GM21825 (cell line): Measurements from ENCODE around the gene B4GALT3.

Source experiments
- ATAC-seq: cut with Tn5 transposase; IDR thresholded peaks from one replicate; pipeline ENCODE4 v1.9.1; 2021; ENCODE audit warnings: mild to moderate bottlenecking, moderate library complexity; ENCODE audit not compliant: unreplicated experiment

The B4GALT3 gene

DNA sequence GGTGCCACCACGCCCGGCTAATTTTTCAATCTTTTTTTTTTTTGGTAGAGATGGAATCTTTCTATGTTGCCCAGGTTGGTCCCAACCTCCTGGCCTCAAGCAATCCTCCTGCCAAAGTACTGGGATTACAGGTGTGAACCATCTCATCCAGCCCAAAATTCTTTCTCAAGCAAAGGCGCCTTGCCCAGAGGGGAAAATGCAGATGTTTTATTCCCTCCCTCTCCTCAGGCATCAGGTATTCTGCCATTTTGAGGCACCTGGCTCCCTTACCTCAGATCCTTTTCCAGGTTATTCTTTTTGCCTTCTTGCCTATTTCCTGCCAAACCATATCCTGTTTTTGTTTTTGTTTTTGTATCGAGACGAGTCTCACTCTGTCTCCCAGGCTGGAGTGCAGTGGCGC is 11.1 kb upstream of the B4GALT3 start:
- ATAC-seq, result no peak

DNA sequence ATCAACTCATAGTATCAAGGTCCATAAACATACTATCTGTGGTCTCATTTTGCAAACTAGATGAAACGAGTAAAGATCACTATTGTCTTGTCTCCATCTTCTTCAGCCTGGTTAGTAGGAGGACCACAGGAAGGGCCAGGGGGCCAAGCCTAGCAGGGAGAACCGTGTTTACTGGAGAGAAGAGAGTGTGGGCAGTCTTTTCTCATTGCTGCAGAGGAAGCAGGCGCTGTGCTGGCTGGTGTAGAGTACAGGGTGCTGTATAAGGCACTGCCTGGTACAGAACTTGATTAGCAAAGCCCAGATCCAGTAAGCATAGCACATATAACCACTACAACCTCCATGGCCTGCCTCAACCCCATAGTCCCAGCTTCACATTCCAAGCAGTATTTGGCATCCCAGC is 10.0 kb upstream of the B4GALT3 start:
- no peak for ATAC-seq

GRCh38 chr1:161185732-161186311 is 8.5 kb upstream of the B4GALT3 start:
- ATAC-seq, result peak; percentile 26

GRCh38 chr1:161185282-161185682 is 8.0 kb upstream of the B4GALT3 start:
- ATAC-seq, result peak; percentile 60

GRCh38 chr1:161182214-161182613 is 4.9 kb upstream of the B4GALT3 start:
- ATAC-seq, result peak; percentile 48

GRCh38 chr1:161180639-161181038 is 3.3 kb upstream of the B4GALT3 start:
- no peak for ATAC-seq

DNA sequence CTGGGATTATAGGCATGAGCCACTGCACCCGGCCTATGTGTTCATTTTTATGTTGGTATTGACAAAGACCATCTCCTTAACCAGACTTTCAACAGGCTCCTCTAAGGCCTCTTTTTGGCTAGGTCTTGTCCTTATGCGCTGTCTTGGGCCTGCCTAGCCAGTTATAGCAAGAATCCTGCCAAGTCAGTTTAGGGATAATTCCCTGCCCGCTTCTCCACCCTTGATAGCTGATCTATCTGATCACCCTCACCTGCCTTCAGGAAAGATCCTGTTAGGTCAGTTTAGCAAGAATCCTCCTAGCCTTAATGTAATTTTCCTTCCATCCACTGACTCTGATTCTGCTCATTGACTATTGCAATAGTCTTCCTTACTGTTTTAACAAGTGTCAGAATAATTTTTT is 2.4 kb upstream of the B4GALT3 start:
- no peak for ATAC-seq

GRCh38 chr1:161177936-161178244 is 583 bp upstream of the B4GALT3 start:
- ATAC-seq, result no peak

DNA sequence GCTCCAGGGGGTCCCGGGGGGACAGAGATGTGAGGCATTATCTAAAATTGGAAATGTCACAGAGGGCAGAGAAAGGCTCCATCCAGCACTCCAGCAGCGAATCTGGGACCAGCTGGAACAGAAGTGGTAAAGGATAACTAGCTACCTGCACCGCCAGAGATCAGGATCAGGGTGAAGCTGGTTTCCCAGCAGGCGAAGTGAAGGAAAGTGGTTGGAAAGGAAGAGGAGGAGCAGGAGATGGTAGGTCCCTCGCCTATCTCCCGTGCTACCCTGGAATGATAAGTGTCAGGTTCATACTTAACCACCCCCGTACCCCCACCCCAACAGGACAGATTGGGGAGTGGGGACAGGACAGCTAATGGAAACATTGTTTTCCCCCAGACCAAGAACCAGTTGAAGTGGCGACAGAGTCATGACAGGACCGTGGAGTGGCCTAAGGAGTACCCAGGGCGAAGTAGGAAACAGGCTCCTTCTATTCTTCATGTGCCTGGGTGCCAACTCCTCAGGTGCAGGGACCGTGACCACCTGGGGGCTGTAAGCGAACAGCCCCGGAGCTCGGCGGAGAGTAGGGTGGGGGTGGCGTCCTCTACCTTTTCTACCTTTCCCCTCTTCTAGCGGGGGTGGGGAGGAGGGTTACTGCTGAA is 717 bp downstream of the B4GALT3 start:
- no peak for ATAC-seq

- ATAC-seq, result no peak
These were observed 1.4 kb downstream of the B4GALT3 start for GRCh38 chr1:161175771-161176453.

DNA sequence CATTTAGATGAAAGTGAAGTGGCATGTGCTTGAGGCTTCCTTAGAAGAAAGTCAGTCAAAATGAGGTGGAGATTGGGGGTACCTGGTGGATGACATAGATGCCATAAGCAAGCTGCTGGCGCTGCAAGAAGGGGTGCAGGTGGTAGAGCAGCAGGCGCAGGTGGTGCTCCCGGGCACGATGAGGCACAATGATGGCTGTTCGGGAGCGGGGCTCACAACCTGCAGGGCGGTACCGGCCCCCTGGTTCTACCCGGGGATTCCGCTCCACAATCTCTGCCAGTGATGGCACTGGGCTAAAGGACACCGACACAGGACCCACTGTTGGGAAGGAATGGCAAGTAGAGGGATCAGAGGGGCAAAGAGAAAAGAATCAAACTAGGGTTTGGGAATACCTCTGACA is 2.4 kb downstream of the B4GALT3 start:
- no peak for ATAC-seq

GRCh38 chr1:161173711-161174110 is 3.6 kb downstream of the B4GALT3 start:
- ATAC-seq, result no peak

DNA sequence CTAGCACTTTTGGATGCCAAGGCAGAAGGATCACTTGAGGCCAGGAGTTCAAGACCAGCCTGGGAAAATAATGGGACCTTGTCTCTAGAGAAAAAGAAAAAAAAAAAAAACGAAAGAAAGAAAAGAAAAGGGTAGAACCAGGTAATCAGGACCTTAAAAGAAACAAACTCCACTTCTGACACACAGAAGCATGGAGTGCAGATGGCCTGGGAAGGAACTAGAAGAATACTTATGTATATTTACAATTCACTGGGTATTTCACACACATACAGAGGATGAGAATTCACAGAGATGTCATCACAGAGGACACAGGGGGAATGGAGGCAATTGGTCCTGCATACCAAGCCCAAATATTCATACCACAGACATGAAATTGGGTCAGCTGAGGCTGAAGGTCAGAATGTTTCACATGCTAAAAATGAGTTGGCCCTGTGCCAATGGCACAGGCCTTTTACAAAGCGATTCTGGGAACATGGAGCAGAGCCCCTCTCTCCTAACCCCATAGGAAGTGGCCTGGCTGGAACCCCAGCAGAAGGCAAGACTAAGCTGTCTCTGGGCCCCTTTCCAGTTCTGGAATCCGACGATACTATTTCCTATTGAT is 4.4 kb downstream of the B4GALT3 start:
- no peak for ATAC-seq

- no peak for ATAC-seq
These were observed 5.0 kb downstream of the B4GALT3 start for GRCh38 chr1:161172349-161172748.

DNA sequence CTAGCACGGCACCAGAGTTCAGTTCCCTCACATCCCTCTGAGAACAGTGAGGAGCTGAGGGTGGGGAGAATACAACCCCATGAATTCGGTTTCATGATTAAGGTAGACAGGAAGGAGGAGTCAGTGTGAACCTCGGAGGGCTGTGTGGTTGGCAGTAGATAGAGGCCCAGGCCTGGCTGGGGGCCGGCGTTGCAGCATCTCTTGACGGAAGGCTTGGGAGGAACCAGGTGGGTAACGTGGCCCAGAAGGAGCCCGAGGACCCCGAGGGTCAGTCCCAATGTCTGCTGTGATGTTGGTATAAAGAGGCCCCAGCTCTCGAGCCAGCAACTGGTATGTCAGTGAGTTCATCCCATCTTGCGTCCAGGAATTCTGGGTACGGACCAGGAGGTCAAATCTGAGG is 5.6 kb downstream of the B4GALT3 start:
- no peak for ATAC-seq

- no peak for ATAC-seq
These were observed 6.1 kb downstream of the B4GALT3 start for GRCh38 chr1:161171191-161171590.

GRCh38 chr1:161168906-161169305 is 8.4 kb downstream of the B4GALT3 start:
- no peak for ATAC-seq

DNA sequence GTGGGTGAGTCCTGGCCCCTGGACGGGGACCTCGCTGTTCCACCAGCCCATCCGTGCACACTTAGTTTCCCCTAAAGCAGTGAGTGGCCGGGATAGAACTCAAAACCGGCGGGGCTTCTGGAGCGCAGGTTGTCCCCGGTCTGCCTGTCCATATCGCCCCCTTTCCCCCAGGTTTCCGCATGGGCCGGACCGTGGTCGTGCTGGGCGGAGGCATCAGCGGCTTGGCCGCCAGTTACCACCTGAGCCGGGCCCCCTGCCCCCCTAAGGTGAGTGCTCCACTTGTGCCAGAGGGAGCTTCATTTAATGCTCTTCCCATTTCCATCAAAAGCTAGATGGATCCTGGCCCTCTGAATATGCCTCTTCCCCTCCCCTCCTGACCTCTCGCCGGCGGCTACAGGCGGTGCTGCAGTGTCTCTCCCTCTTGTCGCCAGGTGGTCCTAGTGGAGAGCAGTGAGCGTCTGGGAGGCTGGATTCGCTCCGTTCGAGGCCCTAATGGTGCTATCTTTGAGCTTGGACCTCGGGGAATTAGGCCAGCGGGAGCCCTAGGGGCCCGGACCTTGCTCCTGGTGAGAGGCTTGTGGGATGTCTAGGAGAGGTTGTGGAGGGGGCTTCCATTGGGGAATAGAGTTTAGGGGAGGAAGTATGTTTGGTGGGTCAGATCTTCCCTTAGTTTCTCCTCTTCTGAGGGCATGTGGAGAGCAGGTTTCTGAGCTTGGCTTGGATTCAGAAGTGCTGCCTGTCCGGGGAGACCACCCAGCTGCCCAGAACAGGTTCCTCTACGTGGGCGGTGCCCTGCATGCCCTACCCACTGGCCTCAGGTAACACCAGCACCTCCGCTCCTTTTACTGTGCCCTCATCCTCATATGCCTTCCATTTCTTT is 10.4 kb downstream of the B4GALT3 start:
- peak; percentile 3 for ATAC-seq

GRCh38 chr1:161165742-161166668 is 11.3 kb downstream of the B4GALT3 start, which contains the start of gene PPOX:
PPOX (plus strand) TSS chr1:161166426; CDS start chr1:161166848, 422 bp downstream.
- ATAC-seq, result peak; percentile 89
